ENCODE results near the gene VPS41.

DNA sequence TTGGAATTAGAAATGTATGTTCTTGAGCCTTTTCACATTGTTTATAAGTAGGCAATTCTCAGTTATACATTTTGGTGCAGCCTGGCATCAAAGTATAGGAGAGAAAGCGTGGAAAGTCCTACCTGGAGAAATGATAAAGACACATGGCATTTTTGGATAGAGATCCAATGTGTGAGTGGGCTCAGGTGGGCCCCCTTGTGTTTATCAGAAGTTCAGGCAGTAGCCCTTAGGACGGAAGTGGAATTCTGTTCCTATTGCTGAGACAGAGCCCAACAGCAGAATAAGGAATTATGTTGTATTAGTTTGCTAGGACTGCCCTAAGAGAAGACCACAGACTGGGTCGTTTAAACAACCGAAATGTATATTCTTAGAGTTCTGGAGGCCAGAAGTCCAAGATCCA, 192.6 kb downstream of the VPS41 start:
- TF ChIP-seq, protein P1, sequence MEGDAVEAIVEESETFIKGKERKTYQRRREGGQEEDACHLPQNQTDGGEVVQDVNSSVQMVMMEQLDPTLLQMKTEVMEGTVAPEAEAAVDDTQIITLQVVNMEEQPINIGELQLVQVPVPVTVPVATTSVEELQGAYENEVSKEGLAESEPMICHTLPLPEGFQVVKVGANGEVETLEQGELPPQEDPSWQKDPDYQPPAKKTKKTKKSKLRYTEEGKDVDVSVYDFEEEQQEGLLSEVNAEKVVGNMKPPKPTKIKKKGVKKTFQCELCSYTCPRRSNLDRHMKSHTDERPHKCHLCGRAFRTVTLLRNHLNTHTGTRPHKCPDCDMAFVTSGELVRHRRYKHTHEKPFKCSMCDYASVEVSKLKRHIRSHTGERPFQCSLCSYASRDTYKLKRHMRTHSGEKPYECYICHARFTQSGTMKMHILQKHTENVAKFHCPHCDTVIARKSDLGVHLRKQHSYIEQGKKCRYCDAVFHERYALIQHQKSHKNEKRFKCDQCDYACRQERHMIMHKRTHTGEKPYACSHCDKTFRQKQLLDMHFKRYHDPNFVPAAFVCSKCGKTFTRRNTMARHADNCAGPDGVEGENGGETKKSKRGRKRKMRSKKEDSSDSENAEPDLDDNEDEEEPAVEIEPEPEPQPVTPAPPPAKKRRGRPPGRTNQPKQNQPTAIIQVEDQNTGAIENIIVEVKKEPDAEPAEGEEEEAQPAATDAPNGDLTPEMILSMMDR (IDR thresholded peaks at IDR 0.05; ENCODE audit: low read depth, low read length, missing input control) = no peak
- TF ChIP-seq JUND (IDR thresholded peaks at IDR 0.05) = no peak
- no peak for TF ChIP-seq GABPA (IDR thresholded peaks at IDR 0.05 in 1 of 2, conservative IDR thresholded peaks at IDR 0.05 in 1 of 2)
- TF ChIP-seq, protein P2, sequence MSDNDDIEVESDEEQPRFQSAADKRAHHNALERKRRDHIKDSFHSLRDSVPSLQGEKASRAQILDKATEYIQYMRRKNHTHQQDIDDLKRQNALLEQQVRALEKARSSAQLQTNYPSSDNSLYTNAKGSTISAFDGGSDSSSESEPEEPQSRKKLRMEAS (IDR thresholded peaks at IDR 0.05) = no peak

Data from liver (tissue), 3 donors.